ENCODE measurements around the gene CH25H. TPM values are rescaled to one million over a fixed set of nuclear protein-coding genes. Genes with fewer than 3 reads are reported as not detected.

The CH25H gene
- total RNA-seq, 1 donor from 2014 or later = 0.74 TPM

- no peak for TF ChIP-seq POLR2AphosphoS5 (IDR thresholded peaks at IDR 0.05; ENCODE audit: insufficient read depth in 1 of 2, low read depth in 1 of 2)
- TF ChIP-seq POLR2A (IDR thresholded peaks at IDR 0.05) = no peak
- no peak for TF ChIP-seq CTCF (IDR thresholded peaks at IDR 0.05)
- Histone ChIP-seq H3K4me1 (no peaks in the 10 kb centered on the region), H3K27ac (no peak overlapping the region), H3K4me3 (no peak overlapping the region), H3K9me3 (no peaks in the 10 kb centered on the region), H3K36me3 (no peaks in the 10 kb centered on the region), H3K27me3 (no peaks in the 10 kb centered on the region)
- intact Hi-C loops (cut with DNase I) = no loop called here
- DNase-seq (ENCODE audit: extremely low spot score in 2 of 2) = no peak
Measured at GRCh38 chr10:89189211-89189734, 17.8 kb downstream of the CH25H start.

DNA sequence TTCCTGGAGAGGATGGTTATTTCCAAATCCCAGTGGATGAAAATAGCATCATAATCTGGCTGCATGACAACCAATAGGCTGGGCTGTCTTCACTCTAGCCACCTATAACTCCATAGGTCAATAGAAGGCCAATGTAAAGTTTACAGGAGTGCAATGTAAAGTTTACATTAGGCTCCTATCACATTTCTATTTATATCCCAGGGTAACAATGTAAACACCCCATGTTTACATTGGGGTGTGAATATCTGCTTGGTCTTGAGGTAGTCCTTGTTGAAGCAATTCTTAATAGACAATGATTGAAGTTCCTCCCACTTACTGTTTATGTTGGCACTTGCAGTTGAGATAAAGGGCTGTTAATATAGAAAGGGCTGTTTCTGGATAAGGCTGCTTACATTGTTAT, 21.5 kb downstream of the CH25H start:
- no peaks in the 10 kb centered on the region for H3K36me3 ChIP-seq
- no peak overlapping the region for H3K27ac ChIP-seq
- intact Hi-C loops (cut with DNase I) = no loop called here
- no peak overlapping the region for H3K4me3 ChIP-seq
- DNase-seq (ENCODE audit: extremely low spot score in 2 of 2) = no peak
- H3K27me3 ChIP-seq = no peaks in the 10 kb centered on the region
- no peak for TF ChIP-seq POLR2A (IDR thresholded peaks at IDR 0.05)
- no peak for TF ChIP-seq CTCF (IDR thresholded peaks at IDR 0.05)
- TF ChIP-seq POLR2AphosphoS5 (IDR thresholded peaks at IDR 0.05; ENCODE audit: insufficient read depth in 1 of 2, low read depth in 1 of 2) = no peak
- H3K4me1 ChIP-seq = no peaks in the 10 kb centered on the region
- H3K9me3 ChIP-seq = no peaks in the 10 kb centered on the region

DNA sequence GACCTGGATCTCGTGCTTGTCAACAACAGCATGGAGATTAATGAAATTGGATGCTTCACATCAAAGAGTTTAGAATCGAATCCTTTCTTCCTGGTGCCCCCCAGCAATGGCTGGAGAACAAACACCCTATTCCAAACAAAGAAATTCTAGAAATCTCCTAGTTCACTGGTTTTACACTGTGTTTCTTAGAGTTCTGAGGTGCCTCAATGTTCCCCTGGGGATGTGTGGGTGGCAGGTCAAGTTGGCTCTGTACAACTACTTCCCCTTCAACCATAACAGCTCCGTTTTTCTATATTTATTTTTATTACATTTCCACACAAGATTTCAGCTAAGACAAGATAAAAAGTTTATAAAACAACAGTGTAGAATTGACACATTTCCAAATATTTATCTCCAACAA, 22.5 kb downstream of the CH25H start:
- H3K36me3 ChIP-seq = no peaks in the 10 kb centered on the region
- TF ChIP-seq POLR2A (IDR thresholded peaks at IDR 0.05) (no peak), CTCF (IDR thresholded peaks at IDR 0.05) (no peak), POLR2AphosphoS5 (IDR thresholded peaks at IDR 0.05; ENCODE audit: insufficient read depth in 1 of 2, low read depth in 1 of 2) (no peak)
- no peak overlapping the region for H3K4me3 ChIP-seq
- H3K9me3 ChIP-seq = no peaks in the 10 kb centered on the region
- H3K4me1 ChIP-seq = no peaks in the 10 kb centered on the region
- DNase-seq (ENCODE audit: extremely low spot score in 2 of 2) = no peak
- H3K27ac ChIP-seq = no peak overlapping the region
- H3K27me3 ChIP-seq = no peaks in the 10 kb centered on the region
- intact Hi-C loops (cut with DNase I) = no loop called here

DNA sequence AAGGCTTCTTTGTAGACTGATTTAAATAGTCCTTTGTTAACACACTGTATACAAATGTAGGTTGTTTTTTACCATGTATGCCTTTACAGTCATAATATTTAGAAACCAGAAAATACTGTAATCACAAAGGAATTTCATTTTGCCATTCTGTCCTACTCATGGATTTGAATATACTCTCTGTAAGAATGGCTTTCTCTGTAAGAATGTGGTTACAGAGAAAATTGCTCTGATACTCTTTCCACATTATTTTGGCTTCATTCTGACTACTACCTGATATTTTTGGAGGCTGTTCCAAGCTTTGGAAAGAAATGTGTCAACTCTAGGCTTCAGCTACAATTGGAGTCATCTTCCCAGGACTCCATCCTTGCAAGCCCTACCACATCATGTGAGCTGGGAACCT, 23.5 kb downstream of the CH25H start:
- DNase-seq (ENCODE audit: extremely low spot score in 2 of 2) = no peak
- H3K9me3 ChIP-seq = no peaks in the 10 kb centered on the region
- no peaks in the 10 kb centered on the region for H3K36me3 ChIP-seq
- no peak overlapping the region for H3K27ac ChIP-seq
- no peaks in the 10 kb centered on the region for H3K27me3 ChIP-seq
- H3K4me1 ChIP-seq = no peaks in the 10 kb centered on the region
- TF ChIP-seq POLR2AphosphoS5 (IDR thresholded peaks at IDR 0.05; ENCODE audit: insufficient read depth in 1 of 2, low read depth in 1 of 2) (no peak), POLR2A (IDR thresholded peaks at IDR 0.05) (no peak), CTCF (IDR thresholded peaks at IDR 0.05) (no peak)
- H3K4me3 ChIP-seq = no peak overlapping the region
- intact Hi-C loops (cut with DNase I) = no loop called here

- TF ChIP-seq POLR2A (IDR thresholded peaks at IDR 0.05) = no peak
- no peak for TF ChIP-seq CTCF (IDR thresholded peaks at IDR 0.05)
- TF ChIP-seq POLR2AphosphoS5 (IDR thresholded peaks at IDR 0.05; ENCODE audit: insufficient read depth in 1 of 2, low read depth in 1 of 2) = no peak
- intact Hi-C loops (cut with DNase I) = no loop called here
- no peaks in the 10 kb centered on the region for H3K9me3 ChIP-seq
- no peak overlapping the region for H3K4me3 ChIP-seq
- no peaks in the 10 kb centered on the region for H3K27me3 ChIP-seq
- no peak for DNase-seq (ENCODE audit: extremely low spot score in 2 of 2)
- no peaks in the 10 kb centered on the region for H3K36me3 ChIP-seq
- no peaks in the 10 kb centered on the region for H3K4me1 ChIP-seq
- H3K27ac ChIP-seq = no peak overlapping the region
Measured at GRCh38 chr10:89182894-89183293, 24.2 kb downstream of the CH25H start.

All from vagina (tissue), 2 donors.